Measurements from ENCODE around the gene PET117. TPM values are rescaled to one million over a fixed set of nuclear protein-coding genes. Genes with fewer than 3 reads are reported as not detected.
"Not testable (repeated sequence)": the region's sequence is repeated elsewhere in the genome, so short reads cannot be mapped to it uniquely, and the experiment has no call there.

Gene PET117
- total RNA-seq, 4 donors from 2014 or later, result 2.8 to 17.7 (median 11.2) TPM

GRCh38 chr20:18091623-18092022 is 46.0 kb upstream of the PET117 start:
- Histone ChIP-seq H3K4me3 (no peak overlapping the region), H3K9me3 (no peaks in the 10 kb centered on the region), H3K36me3 (no peaks in the 10 kb centered on the region), H3K4me1 (peaks cover 0 to 7% (median 0%) of the 10 kb centered on the region in 4 donors), H3K27ac (no peak overlapping the region), H3K27me3 (no peaks in the 10 kb centered on the region)
- WGBS, 2 donors (ENCODE audit: low coverage in 1 of 2), result 54 to 59% methylated on average over 5 to 7 of the region's 7 CpGs
- no peak for DNase-seq
- intact Hi-C loops (cut with DNase I; ENCODE audit: low total_unique reads) (no loop called here), in situ Hi-C loops (cut with MboI; ENCODE audit: low pct_ligation_motif_present in 1 of 4, low pct_unique_long_range_greater_than_20kb in 1 of 4, low sequenced_read_pairs in 3 of 4) (no loop called here)
- no peak for TF ChIP-seq POLR2AphosphoS5 (IDR thresholded peaks at IDR 0.05)
- TF ChIP-seq EP300 (IDR thresholded peaks at IDR 0.05; ENCODE audit: low read depth), result no peak
- no peak for TF ChIP-seq CTCF (IDR thresholded peaks at IDR 0.05)

DNA sequence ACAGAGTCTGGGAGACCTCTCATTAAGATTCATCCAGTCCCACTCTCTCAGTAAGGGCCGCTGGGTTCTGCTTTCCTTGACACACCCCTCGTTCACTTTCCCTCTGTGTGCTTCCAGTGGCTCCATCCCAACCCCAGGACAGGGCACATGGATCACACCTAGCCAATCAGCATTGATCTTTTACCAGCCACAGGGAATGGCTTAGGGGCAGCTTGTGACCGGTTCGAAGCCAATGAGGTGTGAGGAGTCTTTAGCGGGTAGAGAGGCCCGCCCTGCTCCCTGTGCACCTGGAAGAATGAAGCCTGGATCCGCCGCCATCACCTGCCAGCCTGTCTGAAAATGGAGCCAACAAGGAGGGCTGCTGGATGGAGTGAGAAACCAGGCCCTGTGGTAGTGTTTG is 44.8 kb upstream of the PET117 start:
- Histone ChIP-seq H3K4me1 (peaks cover 0 to 7% (median 0%) of the 10 kb centered on the region in 4 donors), H3K27ac (no peak overlapping the region), H3K36me3 (no peaks in the 10 kb centered on the region), H3K9me3 (no peaks in the 10 kb centered on the region), H3K4me3 (no peak overlapping the region), H3K27me3 (no peaks in the 10 kb centered on the region)
- WGBS, 2 donors (ENCODE audit: low coverage in 1 of 2), result 81 to 100% methylated on average over 1 to 8 of the region's 8 CpGs
- in situ Hi-C loops (cut with MboI; ENCODE audit: low pct_ligation_motif_present in 1 of 4, low pct_unique_long_range_greater_than_20kb in 1 of 4, low sequenced_read_pairs in 3 of 4), result no loop called here
- intact Hi-C loops (cut with DNase I; ENCODE audit: low total_unique reads), result no loop called here
- TF ChIP-seq POLR2AphosphoS5 (IDR thresholded peaks at IDR 0.05) (no peak), CTCF (IDR thresholded peaks at IDR 0.05) (no peak), EP300 (IDR thresholded peaks at IDR 0.05; ENCODE audit: low read depth) (no peak), POLR2A (IDR thresholded peaks at IDR 0.05) (no peak)
- no peak for DNase-seq

DNA sequence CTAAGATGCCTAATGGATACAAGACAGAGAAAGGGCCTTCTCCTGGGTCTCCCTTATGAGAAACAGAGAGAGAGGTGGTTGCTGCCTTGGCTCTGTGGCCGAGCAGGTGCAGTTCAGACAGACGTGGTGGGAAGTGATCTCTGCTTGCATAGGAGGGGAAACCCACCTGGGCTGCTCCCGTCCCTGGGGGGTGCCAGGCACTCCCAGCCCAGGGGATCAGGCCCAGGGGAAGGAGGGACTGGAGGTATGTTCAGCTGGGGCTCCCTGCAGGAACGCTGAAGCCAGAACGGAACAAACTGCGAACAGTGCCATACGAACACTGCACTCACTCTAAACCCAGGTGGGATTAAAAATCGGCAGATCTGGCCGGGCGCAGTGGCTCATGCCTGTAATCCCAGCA is 44.3 kb upstream of the PET117 start:
- H3K4me1 ChIP-seq, result peaks cover 0 to 7% (median 0%) of the 10 kb centered on the region in 4 donors
- intact Hi-C loops (cut with DNase I; ENCODE audit: low total_unique reads), result no loop called here
- H3K4me3 ChIP-seq, result no peak overlapping the region
- TF ChIP-seq EP300 (IDR thresholded peaks at IDR 0.05; ENCODE audit: low read depth) (no peak), CTCF (IDR thresholded peaks at IDR 0.05) (no peak), POLR2A (IDR thresholded peaks at IDR 0.05) (no peak), POLR2AphosphoS5 (IDR thresholded peaks at IDR 0.05) (no peak)
- in situ Hi-C loops (cut with MboI; ENCODE audit: low pct_ligation_motif_present in 1 of 4, low pct_unique_long_range_greater_than_20kb in 1 of 4, low sequenced_read_pairs in 3 of 4), result no loop called here
- H3K27me3 ChIP-seq, result no peaks in the 10 kb centered on the region
- H3K36me3 ChIP-seq, result no peaks in the 10 kb centered on the region
- H3K9me3 ChIP-seq, result no peaks in the 10 kb centered on the region
- WGBS, 2 donors (ENCODE audit: low coverage in 1 of 2), result 60 to 75% methylated on average over 2 to 10 of the region's 10 CpGs
- no peak overlapping the region for H3K27ac ChIP-seq
- DNase-seq, result no peak

DNA sequence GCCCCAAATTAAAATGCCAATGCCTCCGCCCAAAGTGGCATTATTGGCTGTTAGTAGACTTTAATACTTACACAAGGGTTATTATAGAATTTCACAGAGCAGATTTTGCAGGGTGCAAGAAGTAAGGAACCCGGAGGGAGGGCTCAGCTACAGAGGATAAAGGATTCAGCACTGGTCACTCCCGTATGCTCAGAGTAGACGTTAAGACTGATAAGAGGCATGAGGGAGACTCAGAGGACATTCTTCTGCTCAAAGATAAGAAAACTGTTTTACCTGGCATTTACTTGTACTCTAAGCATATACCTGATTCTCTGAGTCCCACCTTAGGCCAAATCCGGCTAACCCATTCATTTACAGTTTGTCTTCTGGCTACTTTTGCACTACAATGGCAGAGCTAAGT is 43.5 kb upstream of the PET117 start:
- intact Hi-C loops (cut with DNase I; ENCODE audit: low total_unique reads) (no loop called here), in situ Hi-C loops (cut with MboI; ENCODE audit: low pct_ligation_motif_present in 1 of 4, low pct_unique_long_range_greater_than_20kb in 1 of 4, low sequenced_read_pairs in 3 of 4) (no loop called here)
- Histone ChIP-seq H3K36me3 (no peaks in the 10 kb centered on the region), H3K4me3 (no peak overlapping the region), H3K27ac (no peak overlapping the region), H3K4me1 (peaks cover 0 to 7% (median 0%) of the 10 kb centered on the region in 4 donors), H3K27me3 (no peaks in the 10 kb centered on the region), H3K9me3 (no peaks in the 10 kb centered on the region)
- TF ChIP-seq POLR2A (IDR thresholded peaks at IDR 0.05) (no peak), CTCF (IDR thresholded peaks at IDR 0.05) (no peak), EP300 (IDR thresholded peaks at IDR 0.05; ENCODE audit: low read depth) (no peak), POLR2AphosphoS5 (IDR thresholded peaks at IDR 0.05) (no peak)
- WGBS, 2 donors (ENCODE audit: low coverage in 1 of 2), result 53 to 58% methylated on average over 4 to 5 of the region's 5 CpGs
- DNase-seq, result no peak

DNA sequence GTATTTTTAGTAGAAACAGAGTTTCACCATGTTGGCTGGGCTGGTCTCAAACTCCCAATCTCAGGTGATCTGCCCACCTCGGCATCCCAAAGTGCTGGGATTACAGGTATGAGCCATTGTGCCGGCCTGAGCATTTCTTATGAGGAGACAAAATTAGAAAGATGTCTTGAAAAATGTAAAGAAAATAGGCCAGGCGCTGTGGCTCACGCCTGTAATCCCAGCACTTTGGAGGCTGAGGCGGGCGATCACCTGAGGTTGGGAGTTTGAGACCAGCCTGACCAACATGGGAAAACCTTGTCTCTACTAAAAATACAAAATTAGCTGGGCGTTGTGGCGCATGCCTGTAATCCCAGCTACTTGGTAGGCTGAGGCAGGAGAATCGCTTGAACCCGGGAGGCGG is 37.1 kb upstream of the PET117 start:
- H3K9me3 ChIP-seq; H3K4me3 ChIP-seq; intact Hi-C loops (cut with DNase I; ENCODE audit: low total_unique reads); H3K4me1 ChIP-seq; H3K27ac ChIP-seq; H3K36me3 ChIP-seq; DNase-seq; H3K27me3 ChIP-seq; in situ Hi-C loops (cut with MboI; ENCODE audit: low pct_ligation_motif_present in 1 of 4, low pct_unique_long_range_greater_than_20kb in 1 of 4, low sequenced_read_pairs in 3 of 4): not testable (repeated sequence)
- WGBS, 2 donors (ENCODE audit: low coverage in 1 of 2), result 92 to 93% methylated on average over 5 to 11 of the region's 11 CpGs
